Fibroblast of mammary gland (primary cell): ENCODE data around the gene KLK2.

Source experiments
- DNase-seq: peaks from one replicate; pipeline ENCODE4 v3.0.0-alpha.2; 2010; ENCODE audit warnings: low read depth
- H3K4me3 ChIP-seq: 2 replicates; pipeline ENCODE4 v1.5.1; 2011; ENCODE audit warnings: low read depth, mild to moderate bottlenecking, low read length, moderate library complexity; ENCODE audit not compliant: control insufficient read depth
- CTCF ChIP-seq: conservative IDR thresholded peaks from 2 replicates; pipeline ENCODE4 v1.5.1; 2011; ENCODE audit warnings: low read depth, low read length, inconsistent platforms; ENCODE audit not compliant: control insufficient read depth, insufficient read depth

Gene KLK2

GRCh38 chr19:50859849-50860248 lies 13.4 kb upstream of the KLK2 start:
- no peak for DNase-seq
- no peak for TF ChIP-seq CTCF
- no peak overlapping the region for H3K4me3 ChIP-seq

GRCh38 chr19:50861010-50861409 lies 12.2 kb upstream of the KLK2 start:
- H3K4me3 ChIP-seq: no peak overlapping the region
- peak; percentile 17 for DNase-seq
- no peak for TF ChIP-seq CTCF

GRCh38 chr19:50861496-50862286 lies 11.5 kb upstream of the KLK2 start:
- no peak for DNase-seq

GRCh38 chr19:50869479-50869878 lies 3.8 kb upstream of the KLK2 start:
- TF ChIP-seq CTCF: no peak
- DNase-seq: no peak

More at GRCh38 chr19:50861496-50862286, 11.5 kb upstream of the KLK2 start:
- TF ChIP-seq CTCF: no peak
- H3K4me3 ChIP-seq: no peak overlapping the region

GRCh38 chr19:50870417-50871089 lies 2.7 kb upstream of the KLK2 start:
- no peak for TF ChIP-seq CTCF
- H3K4me3 ChIP-seq: no peak overlapping the region
- DNase-seq: peak; percentile 4

More at GRCh38 chr19:50869479-50869878, 3.8 kb upstream of the KLK2 start:
- H3K4me3 ChIP-seq: no peak overlapping the region

GRCh38 chr19:50874211-50874610 lies 972 bp downstream of the KLK2 start:
- no peak for DNase-seq
- no peak overlapping the region for H3K4me3 ChIP-seq
- no peak for TF ChIP-seq CTCF
